WTC11 (cell line): ENCODE results near the gene RRAGB. TPM values are rescaled to one million over a fixed set of nuclear protein-coding genes. Genes with fewer than 3 reads are reported as not detected.

Source experiments
- ATAC-seq: fragments of 200-7000 bp; cut with Tn5 transposase; 2 replicates; pipeline ENCODE4 v1.10.0; 2021; ENCODE audit warnings: mild to moderate bottlenecking, moderate library complexity
- CTCF ChIA-PET: fragments of 300-600 bp; sonication (Branson Sonifier 250); formaldehyde crosslinking; loops from one replicate; lab custom pipeline; 2021; ENCODE audit warnings: antibody characterized with exemption; lab: Charles Lee
- POLR2A ChIA-PET: fragments of 350-600 bp; sonication (Branson Sonifier 250); formaldehyde crosslinking; loops from one replicate; lab custom pipeline; 2021; ENCODE audit warnings: antibody characterized with exemption; lab: Charles Lee
- DNase-seq: peaks from one replicate; pipeline ENCODE4 v3.0.0; 2021; ENCODE audit warnings: low spot score
- H3K27ac Mint-ChIP-seq: 2 replicates; pipeline ENCODE4 v1.8.0; 2021; ENCODE audit warnings: mixed read lengths
- H3K27me3 Mint-ChIP-seq: 2 replicates; pipeline ENCODE4 v1.8.0; 2021; ENCODE audit warnings: low read depth, mild to moderate bottlenecking, moderate library complexity, mixed read lengths
- H3K36me3 Mint-ChIP-seq: 2 replicates; pipeline ENCODE4 v1.8.0; 2021; ENCODE audit warnings: mixed read lengths
- H3K4me1 Mint-ChIP-seq: 2 replicates; pipeline ENCODE4 v1.8.0; 2022; ENCODE audit warnings: mixed read lengths
- H3K4me3 Mint-ChIP-seq: 2 replicates; pipeline ENCODE4 v1.8.0; 2021; ENCODE audit warnings: mild to moderate bottlenecking, moderate library complexity, mixed read lengths
- H3K9me3 Mint-ChIP-seq: 2 replicates; pipeline ENCODE4 v1.8.0; 2021; ENCODE audit warnings: mixed read lengths
- ATF3 ChIP-seq: sonication (generic); formaldehyde crosslinking; conservative IDR thresholded peaks from 2 replicates; pipeline ENCODE4 v1.8.1; 2022; ENCODE audit warnings: mild to moderate bottlenecking, missing genetic modification reagents
- EMX1 ChIP-seq: fragments of 250-450 bp; sonication (Bioruptor Pico); IDR thresholded peaks from 2 replicates; pipeline ENCODE4 v1.8.0; 2021; ENCODE audit warnings: mild to moderate bottlenecking
- FOXP1 ChIP-seq: sonication (generic); formaldehyde crosslinking; IDR thresholded peaks from 2 replicates; pipeline ENCODE4 v1.8.0; 2022; ENCODE audit warnings: missing genetic modification reagents, mild to moderate bottlenecking, moderate library complexity, borderline replicate concordance
- GRHL2 ChIP-seq: fragments of 250-450 bp; sonication (Bioruptor Pico); IDR thresholded peaks from 2 replicates; pipeline ENCODE4 v1.8.0; 2022; ENCODE audit warnings: mild to moderate bottlenecking, moderate library complexity; ENCODE audit not compliant: insufficient replicate concordance, severe bottlenecking
- HMGXB4 ChIP-seq: sonication (generic); formaldehyde crosslinking; IDR thresholded peaks from 2 replicates; pipeline ENCODE4 v1.8.1; 2023; ENCODE audit warnings: mild to moderate bottlenecking, moderate library complexity, missing genetic modification reagents
- JAZF1 ChIP-seq: fragments of 250-450 bp; sonication (Bioruptor Pico); IDR thresholded peaks from 2 replicates; pipeline ENCODE4 v1.9.0; 2021; ENCODE audit warnings: moderate library complexity, mild to moderate bottlenecking, inconsistent platforms
- MXD4 ChIP-seq: fragments of 250-450 bp; sonication (Bioruptor Pico); IDR thresholded peaks from 2 replicates; pipeline ENCODE4 v1.8.0; 2021; ENCODE audit warnings: mild to moderate bottlenecking, moderate library complexity, borderline replicate concordance
- NR2C2 ChIP-seq: sonication (generic); formaldehyde crosslinking; IDR thresholded peaks from 2 replicates; pipeline ENCODE4 v1.8.0; 2022; ENCODE audit warnings: mild to moderate bottlenecking, missing genetic modification reagents
- RELA ChIP-seq: sonication (generic); formaldehyde crosslinking; IDR thresholded peaks from 2 replicates; pipeline ENCODE4 v1.8.1; 2022; ENCODE audit warnings: missing genetic modification reagents, mild to moderate bottlenecking, borderline replicate concordance
- SP1 ChIP-seq: sonication (generic); formaldehyde crosslinking; conservative IDR thresholded peaks from 2 replicates; pipeline ENCODE4 v1.8.1; 2022; ENCODE audit warnings: missing genetic modification reagents
- ZNF232 ChIP-seq: sonication (generic); formaldehyde crosslinking; IDR thresholded peaks from 2 replicates; pipeline ENCODE4 v1.8.0; 2022; ENCODE audit warnings: mild to moderate bottlenecking, missing genetic modification reagents
- total RNA-seq: library from RNA; stranded (reverse); gene quantifications from 3 replicates; pipeline ENCODE4 v1.2.3, GENCODE V29; 2021
- TF ChIP-seq, protein P1 (sequence below): fragments of 200-600 bp; IDR thresholded peaks from 2 replicates; pipeline ENCODE4 v1.8.0; 2022; ENCODE audit warnings: antibody characterized with exemption
- TF ChIP-seq, protein P2 (sequence below): sonication (generic); formaldehyde crosslinking; IDR thresholded peaks from 2 replicates; pipeline ENCODE4 v1.8.1; 2022; ENCODE audit warnings: low read depth, mild to moderate bottlenecking, moderate library complexity, missing genetic modification reagents, borderline replicate concordance
- TF ChIP-seq, protein P3 (sequence below): sonication (generic); formaldehyde crosslinking; IDR thresholded peaks from 2 replicates; pipeline ENCODE4 v1.8.0; 2022; ENCODE audit warnings: missing genetic modification reagents
- TF ChIP-seq, protein P4 (sequence below): sonication (generic); formaldehyde crosslinking; IDR thresholded peaks from 2 replicates; pipeline ENCODE4 v1.8.1; 2023; ENCODE audit warnings: mild to moderate bottlenecking, missing genetic modification reagents
- TF ChIP-seq, protein P5 (sequence below): sonication (generic); formaldehyde crosslinking; IDR thresholded peaks from 2 replicates; pipeline ENCODE4 v1.8.0; 2022; ENCODE audit warnings: mild to moderate bottlenecking, missing genetic modification reagents
- TF ChIP-seq, protein P6 (sequence below): fragments of 250-450 bp; sonication (Bioruptor Pico); IDR thresholded peaks from 2 replicates; pipeline ENCODE4 v1.9.0; 2021; ENCODE audit warnings: mild to moderate bottlenecking

RRAGB gene
- total RNA-seq, 1 experiment from 2014 or later = 7.8 TPM

GRCh38 chrX:55714161-55714560 is 3.4 kb upstream of the RRAGB start (continued):
- TF ChIP-seq, protein P1, sequence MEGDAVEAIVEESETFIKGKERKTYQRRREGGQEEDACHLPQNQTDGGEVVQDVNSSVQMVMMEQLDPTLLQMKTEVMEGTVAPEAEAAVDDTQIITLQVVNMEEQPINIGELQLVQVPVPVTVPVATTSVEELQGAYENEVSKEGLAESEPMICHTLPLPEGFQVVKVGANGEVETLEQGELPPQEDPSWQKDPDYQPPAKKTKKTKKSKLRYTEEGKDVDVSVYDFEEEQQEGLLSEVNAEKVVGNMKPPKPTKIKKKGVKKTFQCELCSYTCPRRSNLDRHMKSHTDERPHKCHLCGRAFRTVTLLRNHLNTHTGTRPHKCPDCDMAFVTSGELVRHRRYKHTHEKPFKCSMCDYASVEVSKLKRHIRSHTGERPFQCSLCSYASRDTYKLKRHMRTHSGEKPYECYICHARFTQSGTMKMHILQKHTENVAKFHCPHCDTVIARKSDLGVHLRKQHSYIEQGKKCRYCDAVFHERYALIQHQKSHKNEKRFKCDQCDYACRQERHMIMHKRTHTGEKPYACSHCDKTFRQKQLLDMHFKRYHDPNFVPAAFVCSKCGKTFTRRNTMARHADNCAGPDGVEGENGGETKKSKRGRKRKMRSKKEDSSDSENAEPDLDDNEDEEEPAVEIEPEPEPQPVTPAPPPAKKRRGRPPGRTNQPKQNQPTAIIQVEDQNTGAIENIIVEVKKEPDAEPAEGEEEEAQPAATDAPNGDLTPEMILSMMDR = no peak
- TF ChIP-seq, protein P2, sequence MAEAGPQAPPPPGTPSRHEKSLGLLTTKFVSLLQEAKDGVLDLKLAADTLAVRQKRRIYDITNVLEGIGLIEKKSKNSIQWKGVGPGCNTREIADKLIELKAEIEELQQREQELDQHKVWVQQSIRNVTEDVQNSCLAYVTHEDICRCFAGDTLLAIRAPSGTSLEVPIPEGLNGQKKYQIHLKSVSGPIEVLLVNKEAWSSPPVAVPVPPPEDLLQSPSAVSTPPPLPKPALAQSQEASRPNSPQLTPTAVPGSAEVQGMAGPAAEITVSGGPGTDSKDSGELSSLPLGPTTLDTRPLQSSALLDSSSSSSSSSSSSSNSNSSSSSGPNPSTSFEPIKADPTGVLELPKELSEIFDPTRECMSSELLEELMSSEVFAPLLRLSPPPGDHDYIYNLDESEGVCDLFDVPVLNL (CRISPR knock-in tag) = no peak
- TF ChIP-seq, protein P3, sequence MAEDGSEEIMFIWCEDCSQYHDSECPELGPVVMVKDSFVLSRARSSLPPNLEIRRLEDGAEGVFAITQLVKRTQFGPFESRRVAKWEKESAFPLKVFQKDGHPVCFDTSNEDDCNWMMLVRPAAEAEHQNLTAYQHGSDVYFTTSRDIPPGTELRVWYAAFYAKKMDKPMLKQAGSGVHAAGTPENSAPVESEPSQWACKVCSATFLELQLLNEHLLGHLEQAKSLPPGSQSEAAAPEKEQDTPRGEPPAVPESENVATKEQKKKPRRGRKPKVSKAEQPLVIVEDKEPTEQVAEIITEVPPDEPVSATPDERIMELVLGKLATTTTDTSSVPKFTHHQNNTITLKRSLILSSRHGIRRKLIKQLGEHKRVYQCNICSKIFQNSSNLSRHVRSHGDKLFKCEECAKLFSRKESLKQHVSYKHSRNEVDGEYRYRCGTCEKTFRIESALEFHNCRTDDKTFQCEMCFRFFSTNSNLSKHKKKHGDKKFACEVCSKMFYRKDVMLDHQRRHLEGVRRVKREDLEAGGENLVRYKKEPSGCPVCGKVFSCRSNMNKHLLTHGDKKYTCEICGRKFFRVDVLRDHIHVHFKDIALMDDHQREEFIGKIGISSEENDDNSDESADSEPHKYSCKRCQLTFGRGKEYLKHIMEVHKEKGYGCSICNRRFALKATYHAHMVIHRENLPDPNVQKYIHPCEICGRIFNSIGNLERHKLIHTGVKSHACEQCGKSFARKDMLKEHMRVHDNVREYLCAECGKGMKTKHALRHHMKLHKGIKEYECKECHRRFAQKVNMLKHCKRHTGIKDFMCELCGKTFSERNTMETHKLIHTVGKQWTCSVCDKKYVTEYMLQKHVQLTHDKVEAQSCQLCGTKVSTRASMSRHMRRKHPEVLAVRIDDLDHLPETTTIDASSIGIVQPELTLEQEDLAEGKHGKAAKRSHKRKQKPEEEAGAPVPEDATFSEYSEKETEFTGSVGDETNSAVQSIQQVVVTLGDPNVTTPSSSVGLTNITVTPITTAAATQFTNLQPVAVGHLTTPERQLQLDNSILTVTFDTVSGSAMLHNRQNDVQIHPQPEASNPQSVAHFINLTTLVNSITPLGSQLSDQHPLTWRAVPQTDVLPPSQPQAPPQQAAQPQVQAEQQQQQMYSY (CRISPR knock-in tag) = no peak
- TF ChIP-seq, protein P4, sequence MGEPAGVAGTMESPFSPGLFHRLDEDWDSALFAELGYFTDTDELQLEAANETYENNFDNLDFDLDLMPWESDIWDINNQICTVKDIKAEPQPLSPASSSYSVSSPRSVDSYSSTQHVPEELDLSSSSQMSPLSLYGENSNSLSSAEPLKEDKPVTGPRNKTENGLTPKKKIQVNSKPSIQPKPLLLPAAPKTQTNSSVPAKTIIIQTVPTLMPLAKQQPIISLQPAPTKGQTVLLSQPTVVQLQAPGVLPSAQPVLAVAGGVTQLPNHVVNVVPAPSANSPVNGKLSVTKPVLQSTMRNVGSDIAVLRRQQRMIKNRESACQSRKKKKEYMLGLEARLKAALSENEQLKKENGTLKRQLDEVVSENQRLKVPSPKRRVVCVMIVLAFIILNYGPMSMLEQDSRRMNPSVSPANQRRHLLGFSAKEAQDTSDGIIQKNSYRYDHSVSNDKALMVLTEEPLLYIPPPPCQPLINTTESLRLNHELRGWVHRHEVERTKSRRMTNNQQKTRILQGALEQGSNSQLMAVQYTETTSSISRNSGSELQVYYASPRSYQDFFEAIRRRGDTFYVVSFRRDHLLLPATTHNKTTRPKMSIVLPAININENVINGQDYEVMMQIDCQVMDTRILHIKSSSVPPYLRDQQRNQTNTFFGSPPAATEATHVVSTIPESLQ = no peak
- TF ChIP-seq, protein P5, sequence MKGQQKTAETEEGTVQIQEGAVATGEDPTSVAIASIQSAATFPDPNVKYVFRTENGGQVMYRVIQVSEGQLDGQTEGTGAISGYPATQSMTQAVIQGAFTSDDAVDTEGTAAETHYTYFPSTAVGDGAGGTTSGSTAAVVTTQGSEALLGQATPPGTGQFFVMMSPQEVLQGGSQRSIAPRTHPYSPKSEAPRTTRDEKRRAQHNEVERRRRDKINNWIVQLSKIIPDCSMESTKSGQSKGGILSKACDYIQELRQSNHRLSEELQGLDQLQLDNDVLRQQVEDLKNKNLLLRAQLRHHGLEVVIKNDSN (CRISPR knock-in tag) = no peak

- POLR2A ChIA-PET = no interaction called here
- DNase-seq (peak; percentile 17), ATAC-seq (peak; percentile 42)
- Mint-ChIP-seq H3K27ac (no peak overlapping the region), H3K36me3 (0 out of 2 replicates have a peak, but pooled peaks cover 2% of the 10 kb centered on the region), H3K4me3 (no peak overlapping the region), H3K27me3 (peaks cover 5% of the 10 kb centered on the region), H3K4me1 (peaks cover 6% of the 10 kb centered on the region), H3K9me3 (peaks cover 24% of the 10 kb centered on the region)
- CTCF ChIA-PET = no interaction called here
- TF ChIP-seq ZNF232 = no peak
- TF ChIP-seq GRHL2 (CRISPR knock-in tag) = no peak
- TF ChIP-seq, protein P2 (CRISPR knock-in tag) = no peak
- TF ChIP-seq, protein P6, sequence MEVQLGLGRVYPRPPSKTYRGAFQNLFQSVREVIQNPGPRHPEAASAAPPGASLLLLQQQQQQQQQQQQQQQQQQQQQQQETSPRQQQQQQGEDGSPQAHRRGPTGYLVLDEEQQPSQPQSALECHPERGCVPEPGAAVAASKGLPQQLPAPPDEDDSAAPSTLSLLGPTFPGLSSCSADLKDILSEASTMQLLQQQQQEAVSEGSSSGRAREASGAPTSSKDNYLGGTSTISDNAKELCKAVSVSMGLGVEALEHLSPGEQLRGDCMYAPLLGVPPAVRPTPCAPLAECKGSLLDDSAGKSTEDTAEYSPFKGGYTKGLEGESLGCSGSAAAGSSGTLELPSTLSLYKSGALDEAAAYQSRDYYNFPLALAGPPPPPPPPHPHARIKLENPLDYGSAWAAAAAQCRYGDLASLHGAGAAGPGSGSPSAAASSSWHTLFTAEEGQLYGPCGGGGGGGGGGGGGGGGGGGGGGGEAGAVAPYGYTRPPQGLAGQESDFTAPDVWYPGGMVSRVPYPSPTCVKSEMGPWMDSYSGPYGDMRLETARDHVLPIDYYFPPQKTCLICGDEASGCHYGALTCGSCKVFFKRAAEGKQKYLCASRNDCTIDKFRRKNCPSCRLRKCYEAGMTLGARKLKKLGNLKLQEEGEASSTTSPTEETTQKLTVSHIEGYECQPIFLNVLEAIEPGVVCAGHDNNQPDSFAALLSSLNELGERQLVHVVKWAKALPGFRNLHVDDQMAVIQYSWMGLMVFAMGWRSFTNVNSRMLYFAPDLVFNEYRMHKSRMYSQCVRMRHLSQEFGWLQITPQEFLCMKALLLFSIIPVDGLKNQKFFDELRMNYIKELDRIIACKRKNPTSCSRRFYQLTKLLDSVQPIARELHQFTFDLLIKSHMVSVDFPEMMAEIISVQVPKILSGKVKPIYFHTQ (CRISPR knock-in tag) = no peak
- no peak for TF ChIP-seq RELA (CRISPR knock-in tag)
- no peak for TF ChIP-seq HMGXB4 (CRISPR knock-in tag)
- no peak for TF ChIP-seq EMX1 (CRISPR knock-in tag)
- TF ChIP-seq FOXP1 (CRISPR knock-in tag) = no peak
- TF ChIP-seq SP1 (CRISPR knock-in tag) = no peak
- TF ChIP-seq ATF3 (CRISPR knock-in tag) = no peak
- no peak for TF ChIP-seq JAZF1 (CRISPR knock-in tag)
- no peak for TF ChIP-seq NR2C2
- no peak for TF ChIP-seq MXD4 (CRISPR knock-in tag)
Observed at GRCh38 chrX:55715847-55716246, 1.7 kb upstream of the RRAGB start.
